Head of caudate nucleus (tissue), 42 donors: ENCODE results near the gene SIGLEC9.

Experiments used
- DNase-seq, 42 donors: peaks; one replicate each; pipeline versions ENCODE4 v3.0.0 to v3.0.0-alpha.2; 2020 to 2021; ENCODE audit warnings: mixed read lengths in 7 of 42
- intact Hi-C: fragments of 100-400 bp; cut with DNase I; formaldehyde crosslinking; loops from one replicate; pipeline ENCODE4 v1.15.0; 2022

The SIGLEC9 gene

DNA sequence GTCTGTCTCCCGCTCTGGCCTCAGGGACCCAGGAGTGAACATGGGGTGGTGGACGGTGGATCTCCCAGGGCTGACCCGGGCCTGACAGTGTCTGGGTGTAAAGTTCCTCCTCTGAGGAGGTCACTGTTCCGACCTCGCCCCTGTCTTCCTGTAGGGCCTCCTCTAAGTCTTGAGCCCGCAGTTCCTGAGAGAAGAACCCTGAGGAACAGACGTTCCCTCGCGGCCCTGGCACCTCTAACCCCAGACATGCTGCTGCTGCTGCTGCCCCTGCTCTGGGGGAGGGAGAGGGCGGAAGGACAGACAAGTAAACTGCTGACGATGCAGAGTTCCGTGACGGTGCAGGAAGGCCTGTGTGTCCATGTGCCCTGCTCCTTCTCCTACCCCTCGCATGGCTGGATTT is at the start of gene SIGLEC9:
Gene SIGLEC9 (plus strand): TSS at position 178 of the 400 bp plus-strand sequence. CDS start 69 bp downstream, at position 247.
- intact Hi-C loops: no loop called here
- peak in 29 of 42 donors; percentile 14 to 71 (median 43) for DNase-seq

DNA sequence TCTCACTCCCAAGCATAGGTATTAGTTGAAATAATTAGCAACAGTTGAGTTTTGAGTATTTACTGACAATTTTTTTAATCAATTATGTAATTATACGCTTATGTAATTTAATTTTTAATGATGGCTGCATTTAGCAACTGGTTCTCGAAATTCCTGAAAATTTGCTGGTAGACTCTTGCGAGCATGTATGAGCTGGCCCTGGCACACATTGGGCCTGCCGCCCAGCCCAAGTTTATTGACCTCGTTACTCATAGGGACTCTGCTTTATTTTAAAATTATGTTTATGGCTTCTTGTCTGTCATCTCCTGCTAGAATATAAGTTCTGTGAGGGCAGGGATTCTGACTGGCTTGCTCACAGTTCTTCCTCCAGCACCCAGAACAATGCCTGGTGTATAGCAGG is 48.7 kb upstream of the SIGLEC9 start:
- no peak for DNase-seq
- intact Hi-C loops: no loop called here

DNA sequence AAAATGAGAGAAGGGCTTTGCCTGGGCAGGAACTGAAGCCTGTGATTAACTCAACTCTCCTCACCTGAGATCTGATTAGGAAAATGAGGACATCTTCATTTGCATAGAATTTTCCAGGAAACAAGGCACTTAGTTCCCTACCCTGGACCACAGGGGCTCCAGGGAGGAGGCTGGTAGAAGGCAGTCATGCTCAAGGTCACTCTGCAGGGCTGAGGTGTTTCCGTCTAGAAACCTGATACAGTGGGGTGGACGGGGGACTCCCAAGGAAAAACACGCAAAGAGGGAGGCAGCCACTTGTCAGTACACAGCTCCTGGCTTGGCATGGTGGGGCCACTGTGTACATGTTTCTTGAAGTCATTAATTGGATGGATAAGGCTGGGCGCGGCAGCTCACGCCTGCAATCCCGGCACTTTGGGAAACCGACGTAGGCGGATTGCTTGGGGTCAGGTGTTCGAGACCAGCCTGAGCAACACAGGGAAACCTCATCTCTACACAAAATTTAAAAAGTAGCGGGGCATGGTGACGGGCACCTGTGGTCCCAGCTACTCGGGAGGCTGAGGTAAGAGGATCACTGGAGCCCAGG is 48.0 kb upstream of the SIGLEC9 start:
- no peak for DNase-seq
- intact Hi-C loops: no loop called here

DNA sequence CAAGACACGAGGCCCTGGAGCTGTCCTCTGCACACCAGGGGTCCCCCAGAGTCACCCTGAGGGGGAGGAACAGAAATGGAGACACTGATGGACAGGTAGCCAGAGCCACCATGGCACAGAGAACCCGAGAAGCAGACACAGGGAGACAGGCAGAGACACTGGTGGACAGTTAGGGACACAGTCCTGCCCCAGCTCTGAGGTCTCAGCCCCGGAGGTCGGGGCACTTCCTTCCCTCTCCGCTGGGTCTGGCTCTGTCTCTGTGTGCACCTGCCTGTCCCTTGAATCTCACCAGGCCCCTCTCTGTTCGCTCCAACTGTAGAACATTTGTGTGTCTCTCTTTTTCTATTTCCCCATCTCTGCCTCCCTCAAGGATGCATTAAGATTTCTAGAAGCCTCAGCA is 46.6 kb upstream of the SIGLEC9 start:
- DNase-seq: no peak
- intact Hi-C loops: no loop called here

DNA sequence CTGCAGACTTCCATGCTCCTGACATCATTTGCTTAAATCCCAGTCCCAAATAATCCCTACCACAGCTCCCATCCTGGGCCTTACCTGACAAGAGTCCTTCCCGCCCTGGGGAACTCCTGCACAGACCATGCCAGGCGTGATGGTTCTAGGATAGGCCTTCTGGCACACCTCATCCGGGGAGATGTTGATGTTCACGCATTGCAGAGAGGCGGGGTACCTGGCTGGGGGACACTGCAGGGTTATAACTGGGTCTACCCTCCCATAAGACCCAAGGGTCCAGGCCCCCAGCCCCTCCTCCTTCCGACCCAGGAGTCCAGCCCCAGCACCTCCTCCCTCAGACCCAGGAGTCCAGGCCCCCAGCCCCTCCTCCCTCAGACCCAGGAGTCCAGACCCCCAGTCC is 46.0 kb upstream of the SIGLEC9 start:
- DNase-seq: no peak
- intact Hi-C loops: no loop called here

DNA sequence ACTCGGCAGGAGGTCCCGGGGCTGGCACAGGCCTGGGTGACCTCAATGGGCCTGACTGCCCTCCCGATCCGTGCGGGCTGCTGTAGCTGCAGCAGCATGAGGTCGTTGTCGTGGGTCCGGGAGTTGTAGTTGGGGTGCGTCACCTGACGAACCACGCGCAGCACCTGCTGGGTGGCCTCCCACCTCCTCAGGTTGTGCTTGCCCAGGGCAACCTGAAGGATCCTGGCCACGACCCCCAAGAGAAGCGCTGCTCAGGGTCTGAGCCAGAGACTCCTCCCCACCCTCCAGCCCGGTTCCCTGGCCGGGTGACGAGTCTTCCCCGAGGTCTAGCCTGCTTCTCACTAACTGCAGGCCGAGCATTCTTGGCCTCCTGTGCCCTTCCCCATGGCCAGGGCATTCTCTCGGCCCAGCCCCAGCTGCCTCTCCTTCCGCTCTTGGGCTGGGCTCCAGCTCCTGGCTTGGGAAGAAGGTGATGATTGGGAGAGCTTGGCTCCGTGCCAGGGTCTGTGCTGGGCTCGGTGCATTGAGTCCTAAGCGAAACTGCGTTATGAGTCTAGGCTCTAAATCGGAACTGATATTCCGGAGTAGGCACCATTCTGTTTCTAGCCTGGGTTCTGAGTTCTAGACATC is 45.1 kb upstream of the SIGLEC9 start:
- DNase-seq: peak in 5 of 42 donors; percentile 11 to 59 (median 29)
- intact Hi-C loops: no loop called here

DNA sequence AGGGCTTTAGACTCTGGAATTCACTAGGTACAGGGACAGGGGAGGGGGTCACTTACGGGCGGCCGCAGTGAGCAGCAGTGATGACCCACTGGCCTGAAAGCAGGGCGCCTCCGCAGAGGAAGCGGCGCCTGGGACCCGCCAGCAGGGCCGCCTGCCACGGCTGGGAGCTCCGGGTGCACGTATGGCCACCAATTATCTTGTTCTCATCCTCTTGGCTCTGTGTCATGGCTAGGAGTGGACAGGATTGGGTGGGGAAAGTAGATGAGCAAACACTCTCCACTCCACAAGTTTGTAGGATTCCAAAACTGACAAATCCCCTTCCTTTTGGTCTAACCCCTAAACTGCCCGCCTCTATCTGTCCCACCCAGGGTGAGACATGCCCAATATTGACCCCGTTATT is 43.2 kb upstream of the SIGLEC9 start:
- intact Hi-C loops: no loop called here
- no peak for DNase-seq

DNA sequence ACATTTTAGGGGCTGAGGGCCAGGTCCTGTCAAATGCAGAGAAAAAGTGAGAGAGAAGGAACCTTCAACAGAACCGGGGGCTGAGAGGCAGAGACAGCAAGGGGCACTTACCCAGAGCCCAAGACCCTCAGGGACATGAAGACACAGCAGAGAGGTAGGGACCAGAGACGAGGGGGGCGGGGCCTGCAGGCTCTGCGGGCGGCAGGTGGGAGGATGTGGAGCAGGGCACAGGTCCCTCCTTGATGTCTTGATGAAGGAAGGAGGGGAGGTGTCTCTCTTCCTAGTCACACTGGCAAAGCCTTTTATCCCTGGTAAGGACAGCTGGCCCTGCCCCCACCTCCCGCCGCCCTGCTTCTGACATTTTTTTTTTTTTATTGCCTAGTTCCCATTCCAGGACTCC is 42.1 kb upstream of the SIGLEC9 start, which contains the start of gene KLK14:
Gene KLK14 (minus strand): TSS at position 277 of the 400 bp plus-strand sequence. CDS start 273 bp downstream, at position 4.
- DNase-seq: no peak
- intact Hi-C loops: no loop called here

DNA sequence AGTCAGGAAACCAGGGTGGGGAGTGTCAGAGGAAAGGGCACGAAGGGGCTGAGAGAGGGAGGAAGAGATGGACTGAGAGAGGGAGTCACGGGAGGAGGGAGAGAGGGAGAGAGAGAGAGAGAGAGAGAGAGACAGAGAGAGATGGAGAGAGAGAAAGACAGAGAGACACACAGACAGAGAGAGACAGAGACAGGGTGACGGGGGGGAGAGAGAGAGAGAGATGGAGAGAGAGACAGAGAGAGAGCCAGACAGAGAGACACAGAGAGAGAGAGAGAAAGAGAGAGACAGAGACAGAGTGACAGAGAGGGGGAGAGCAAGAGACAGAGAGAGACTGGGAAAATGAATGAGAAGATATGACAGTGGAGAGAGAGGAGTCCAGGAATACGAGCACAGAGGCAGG is 41.5 kb upstream of the SIGLEC9 start:
- DNase-seq: no peak
- intact Hi-C loops: no loop called here

DNA sequence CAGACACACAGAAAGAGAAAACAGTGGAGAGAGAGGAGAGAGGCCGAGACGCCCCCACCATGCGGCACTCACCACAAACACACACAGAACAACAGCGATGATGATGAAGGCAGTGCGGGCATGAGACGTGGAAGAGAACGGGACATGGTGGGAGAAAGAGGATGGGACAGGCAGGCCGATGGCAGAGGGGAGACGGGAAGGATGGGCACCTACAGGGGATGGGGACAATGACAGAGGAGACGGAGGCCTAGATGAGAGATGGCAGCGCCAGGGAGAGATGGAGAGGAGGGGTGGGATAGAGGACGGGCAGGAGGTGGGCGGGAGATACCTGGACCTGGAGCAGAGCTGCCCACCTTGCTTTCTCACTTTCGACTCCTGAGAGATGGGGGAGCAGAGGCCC is 40.9 kb upstream of the SIGLEC9 start:
- intact Hi-C loops: no loop called here
- no peak for DNase-seq

DNA sequence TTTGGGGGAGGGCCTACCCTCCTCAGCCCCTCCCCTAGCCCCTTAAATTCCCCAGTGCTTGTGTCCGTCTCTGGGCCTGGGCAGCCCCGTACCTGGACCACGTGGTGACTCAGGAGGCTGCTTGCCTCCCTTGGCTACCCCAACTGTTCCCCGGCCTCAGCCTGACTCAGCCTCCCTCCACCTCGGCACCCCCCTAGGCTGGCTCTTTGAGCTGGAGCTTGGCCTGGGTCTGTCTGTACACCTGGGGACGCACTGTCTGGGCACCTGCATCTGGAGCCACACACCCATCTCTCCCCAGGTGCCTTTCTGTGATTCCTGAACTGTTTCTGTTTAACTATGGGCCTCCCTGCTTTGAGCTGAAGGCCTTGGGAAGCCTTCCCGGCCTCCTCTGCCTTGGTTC is 40.2 kb upstream of the SIGLEC9 start:
- intact Hi-C loops: no loop called here
- DNase-seq: no peak

DNA sequence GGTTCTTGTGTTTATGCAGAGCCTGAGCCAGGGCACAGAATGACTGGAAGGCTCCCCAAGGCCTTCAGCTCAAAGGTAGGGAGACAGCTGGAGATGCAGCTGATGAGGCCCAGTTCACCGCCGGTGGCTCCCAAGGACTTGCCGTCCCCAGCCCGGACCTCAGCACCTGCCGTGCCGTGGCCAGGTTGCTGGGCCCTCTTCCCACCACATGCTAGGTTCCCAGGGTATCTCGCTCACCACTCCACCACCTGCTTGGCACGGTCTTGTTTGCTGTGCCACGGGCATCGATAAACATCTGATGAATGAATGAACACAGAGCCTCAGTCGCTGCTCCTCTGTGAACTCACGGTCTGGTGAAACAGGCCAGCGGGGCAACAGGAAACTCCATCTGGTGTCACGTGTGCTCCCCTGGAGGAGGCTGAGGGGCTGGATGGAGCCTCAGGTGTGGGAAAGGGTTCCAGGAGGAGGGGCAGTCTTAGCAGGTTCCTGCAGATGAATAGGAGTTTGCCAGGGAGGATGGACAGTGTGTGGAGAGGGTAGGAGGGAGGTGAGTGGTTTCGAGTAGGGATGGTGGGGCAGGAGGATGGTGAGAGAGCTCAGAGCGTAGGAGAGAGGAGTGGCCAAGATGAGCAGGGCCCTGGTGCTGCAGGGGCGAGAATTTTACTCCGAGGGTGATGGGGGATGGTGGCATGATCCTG is 38.4 kb upstream of the SIGLEC9 start:
- DNase-seq: no peak
- intact Hi-C loops: no loop called here

DNA sequence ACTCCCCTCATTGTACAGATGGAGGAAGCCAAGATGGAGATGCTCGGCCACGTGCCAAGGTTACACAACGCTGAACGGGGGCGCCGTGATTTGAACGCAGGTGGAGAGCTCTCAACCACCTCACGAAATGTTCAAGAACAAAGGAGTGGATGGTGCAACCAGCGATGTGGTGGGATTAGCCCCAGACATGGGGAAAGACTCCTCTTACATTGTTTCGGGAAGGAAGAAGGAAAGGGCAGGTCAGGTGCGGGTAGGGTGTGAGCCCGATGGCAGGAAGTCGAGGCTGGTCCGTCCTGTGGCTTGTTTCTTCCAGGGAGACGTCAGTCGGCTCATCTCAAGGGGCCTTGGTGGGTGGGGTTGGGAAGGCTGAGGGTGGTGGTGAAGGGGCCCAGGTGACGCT is 34.9 kb upstream of the SIGLEC9 start:
- DNase-seq: no peak
- intact Hi-C loops: loop anchor here (10.0 kb wide), 2 partner anchors 65 to 155 kb away; partner anchors contain the start of gene KLK11

DNA sequence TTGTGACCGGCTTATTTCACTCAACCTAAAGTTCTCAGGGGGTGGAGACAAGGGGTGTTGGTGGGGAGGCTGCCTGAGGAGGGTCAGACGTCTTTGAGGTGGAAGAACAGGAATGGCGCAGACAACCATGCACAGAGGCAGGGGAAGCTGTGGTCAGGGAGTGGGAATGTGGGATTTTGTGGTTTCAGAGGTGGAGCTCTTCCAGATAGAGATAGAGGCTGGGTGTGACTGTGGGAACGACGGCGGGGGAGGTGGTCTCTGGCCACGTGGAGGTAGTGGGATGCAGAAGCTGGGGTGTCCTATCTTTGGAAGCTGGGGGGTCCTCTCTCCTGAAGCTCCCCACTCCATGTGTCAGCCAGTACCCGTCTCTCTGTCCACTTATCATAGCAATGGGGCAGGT is 34.2 kb upstream of the SIGLEC9 start:
- intact Hi-C loops: loop anchor here (10.0 kb wide), 2 partner anchors 66 to 156 kb away; partner anchors contain the start of gene KLK11
- no peak for DNase-seq

DNA sequence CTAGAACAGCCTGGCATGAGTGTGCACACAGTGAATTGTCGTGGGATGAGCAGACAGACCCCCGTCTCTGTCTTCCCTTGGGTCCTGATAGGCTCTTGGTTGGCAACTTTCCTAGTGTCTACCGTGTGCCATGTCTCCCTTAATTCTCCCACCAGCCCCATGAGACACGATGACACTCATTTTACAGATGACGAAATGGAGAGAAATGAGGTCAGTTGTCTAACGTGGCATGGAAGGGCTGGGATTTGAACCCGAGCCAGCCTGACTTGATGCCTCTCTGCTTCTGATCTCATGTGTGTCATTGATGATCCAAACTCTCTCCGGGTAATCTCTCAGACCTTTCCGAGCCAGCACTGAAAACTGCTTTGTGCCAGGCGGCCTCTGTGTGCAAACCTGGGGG is 33.6 kb upstream of the SIGLEC9 start:
- DNase-seq: no peak
- intact Hi-C loops: loop anchor here (10.0 kb wide), 2 partner anchors 66 to 156 kb away; partner anchors contain the start of gene KLK11

DNA sequence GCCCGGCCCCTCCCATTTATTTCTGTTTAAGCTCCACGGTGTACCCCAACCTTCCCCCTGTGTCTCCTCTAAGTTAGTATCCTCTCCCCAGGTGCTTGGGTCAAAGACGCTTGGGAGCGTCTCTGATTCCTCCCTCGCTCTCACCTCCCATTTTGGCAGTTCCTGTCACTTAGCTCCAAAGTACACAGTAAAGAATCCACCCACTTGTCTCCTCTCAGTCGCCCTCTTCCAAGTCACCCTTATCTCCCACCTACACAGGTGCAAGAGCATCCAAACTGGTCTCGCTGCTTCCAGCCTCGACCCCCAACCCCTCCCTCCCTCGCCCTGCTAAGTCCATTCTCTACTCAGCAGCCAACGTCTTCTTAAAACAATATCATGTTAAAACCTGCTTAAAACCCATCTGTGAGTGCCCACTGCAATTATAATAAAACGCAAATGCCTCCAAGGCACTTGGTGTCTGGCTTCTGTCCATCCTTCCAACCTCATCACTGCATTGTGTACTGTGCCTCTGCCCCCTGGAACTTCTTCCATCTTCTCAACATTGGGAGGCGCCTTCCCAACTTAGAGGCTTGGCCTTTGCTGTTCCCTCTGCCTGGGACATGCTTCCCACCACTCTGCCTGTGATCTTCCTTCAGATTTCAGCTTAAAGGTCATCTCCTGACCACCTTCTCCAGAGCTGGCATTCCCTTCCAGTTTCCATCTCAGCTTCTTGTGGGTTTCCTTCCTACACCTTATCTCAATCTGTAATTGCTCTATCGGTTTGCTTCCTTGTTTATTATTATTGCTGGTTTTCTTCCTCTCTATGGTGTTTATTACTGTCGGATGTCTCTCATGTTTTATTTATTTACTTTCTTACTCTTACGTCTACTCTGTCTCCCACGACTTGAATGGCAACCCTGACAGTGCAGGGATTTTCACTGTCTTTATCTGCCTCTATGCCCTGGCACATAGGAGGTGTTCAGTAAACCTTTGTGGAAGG is 32.5 kb upstream of the SIGLEC9 start:
- DNase-seq: no peak
- intact Hi-C loops: loop anchor here (10.0 kb wide), 2 partner anchors 67 to 157 kb away; partner anchors contain the start of gene KLK11

DNA sequence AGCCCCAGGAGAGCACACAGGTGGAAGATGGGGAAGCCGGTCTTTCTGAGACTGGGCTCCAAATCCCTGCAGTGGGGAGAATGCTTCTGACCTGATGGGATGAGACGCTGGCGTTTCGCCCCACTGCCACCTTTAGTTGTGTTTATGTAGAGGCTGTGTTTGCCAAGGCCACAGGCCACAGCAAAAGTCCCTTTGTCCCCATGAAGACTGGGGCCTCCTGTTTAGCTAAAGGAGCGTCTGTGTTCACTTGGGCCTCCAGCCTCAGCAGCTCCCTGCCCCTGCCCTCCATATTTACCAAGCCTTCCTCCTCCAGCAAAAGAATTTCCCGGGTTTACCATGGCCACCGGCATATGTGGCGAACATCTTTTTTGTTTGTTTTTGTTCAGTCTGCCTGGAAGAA is 31.6 kb upstream of the SIGLEC9 start:
- intact Hi-C loops: loop anchor here (10.0 kb wide), 2 partner anchors 68 to 158 kb away; partner anchors contain the start of gene KLK11
- peak in 7 of 42 donors; percentile 7 to 47 (median 18) for DNase-seq

DNA sequence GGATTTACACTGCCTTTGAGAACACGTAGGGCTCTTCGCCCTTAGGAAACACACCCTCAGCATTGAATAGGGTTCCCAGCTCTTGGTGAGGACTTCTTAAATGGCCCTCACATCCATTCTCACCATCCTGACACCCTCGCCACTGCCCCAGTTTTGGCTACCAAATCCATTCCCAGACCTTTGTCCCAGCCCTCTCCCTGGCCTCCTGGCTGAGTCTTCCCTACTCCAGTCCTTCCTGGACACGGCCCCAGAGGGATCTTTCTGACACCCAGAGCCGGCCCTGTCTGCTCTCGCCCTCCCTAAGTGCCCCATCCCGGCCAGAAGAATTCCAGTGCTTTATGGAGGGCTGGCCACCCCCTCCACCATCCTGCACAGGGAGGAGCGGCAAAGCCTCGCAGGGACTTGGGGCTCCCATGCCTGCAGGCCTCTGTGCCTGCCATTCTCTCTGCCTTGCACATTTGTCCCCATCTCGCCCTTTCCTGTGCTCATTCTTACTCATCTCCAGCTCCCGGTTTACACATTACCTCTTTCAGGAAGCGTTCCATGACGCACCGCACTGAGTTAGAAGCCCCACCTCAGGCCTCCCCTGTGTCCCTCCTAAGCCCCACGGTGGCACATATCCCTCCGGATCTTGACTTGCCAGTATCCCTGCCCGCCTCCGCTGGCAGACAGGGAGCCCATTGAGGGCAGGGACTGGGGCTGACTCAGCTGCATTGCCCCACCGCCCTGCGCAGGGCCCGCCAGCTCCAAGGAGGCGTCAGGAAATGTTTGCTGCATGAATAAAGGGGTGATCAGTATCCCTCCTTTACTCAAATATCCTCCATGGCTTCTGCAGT is 31.0 kb upstream of the SIGLEC9 start:
- no peak for DNase-seq
- intact Hi-C loops: loop anchor here (10.0 kb wide), 2 partner anchors 69 to 159 kb away; partner anchors contain the start of gene KLK11
